HG03439 (cell line): Measurements from ENCODE around the gene ELL2.
"Not testable (repeated sequence)": the region's sequence is repeated elsewhere in the genome, so short reads cannot be mapped to it uniquely, and the experiment has no call there.

Experiments
- ATAC-seq: cut with Tn5 transposase; IDR thresholded peaks from one replicate; pipeline ENCODE4 v1.9.1; 2021; ENCODE audit warnings: mild to moderate bottlenecking, moderate library complexity; ENCODE audit not compliant: unreplicated experiment

The ELL2 gene

GRCh38 chr5:95841914-95842812 is 119.5 kb downstream of the ELL2 start:
- ATAC-seq = no peak

DNA sequence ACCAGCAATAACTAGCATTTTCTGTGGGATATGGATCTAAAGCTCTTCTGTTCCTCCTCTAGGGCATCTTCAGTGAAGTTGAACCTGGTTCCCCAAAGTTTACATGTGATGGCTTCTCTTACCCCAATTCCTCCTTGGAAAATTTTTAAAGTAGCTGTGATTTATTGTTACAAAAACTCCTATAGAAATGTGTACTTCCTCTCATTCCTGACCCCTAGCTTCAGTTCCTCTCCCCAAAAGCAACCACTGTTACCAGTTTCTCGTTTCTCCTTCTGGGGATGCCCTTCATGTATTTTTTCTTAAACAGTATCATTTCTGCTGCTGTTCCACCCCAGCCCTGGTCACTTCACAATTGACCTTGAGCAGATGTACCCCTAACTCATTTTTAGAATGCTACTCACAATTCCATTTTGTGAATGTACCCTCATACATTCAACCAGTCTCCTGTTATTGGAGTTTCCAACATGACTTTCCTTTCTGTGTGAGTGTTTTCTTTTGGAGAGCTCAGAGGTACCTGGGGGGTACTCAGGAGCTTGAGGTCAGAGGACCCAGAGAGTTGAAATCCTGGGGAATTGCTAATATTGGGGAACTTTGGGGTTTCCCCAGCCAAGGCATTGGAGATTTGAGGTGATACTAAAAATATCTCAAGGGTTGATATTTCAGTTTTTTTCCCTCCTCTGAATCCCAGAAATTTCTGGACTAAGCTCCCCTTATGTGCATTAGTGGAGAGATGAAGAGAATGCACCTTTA is 120.5 kb downstream of the ELL2 start:
- ATAC-seq = no peak

DNA sequence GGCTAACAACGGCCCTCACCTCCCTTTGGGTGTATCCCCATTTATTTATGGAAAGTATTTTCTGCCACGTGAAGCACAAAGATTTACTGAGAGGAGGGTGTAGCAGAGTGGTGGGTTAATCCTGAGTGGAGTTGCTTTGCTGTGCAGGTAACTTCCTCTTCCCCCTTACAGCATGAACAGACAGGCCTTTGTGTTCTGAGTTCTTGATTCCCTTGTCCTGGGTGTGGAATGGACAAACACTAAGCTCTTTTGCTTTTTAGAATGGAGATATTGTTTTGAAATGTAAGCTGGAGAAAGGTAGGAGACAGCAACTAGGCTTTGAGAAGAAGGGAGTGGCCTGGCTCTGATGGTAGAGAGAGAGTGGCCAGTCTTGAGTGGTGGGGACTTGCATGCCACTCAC is 122.0 kb downstream of the ELL2 start:
- ATAC-seq = no peak

GRCh38 chr5:95838556-95838955 is 123.1 kb downstream of the ELL2 start:
- no peak for ATAC-seq

DNA sequence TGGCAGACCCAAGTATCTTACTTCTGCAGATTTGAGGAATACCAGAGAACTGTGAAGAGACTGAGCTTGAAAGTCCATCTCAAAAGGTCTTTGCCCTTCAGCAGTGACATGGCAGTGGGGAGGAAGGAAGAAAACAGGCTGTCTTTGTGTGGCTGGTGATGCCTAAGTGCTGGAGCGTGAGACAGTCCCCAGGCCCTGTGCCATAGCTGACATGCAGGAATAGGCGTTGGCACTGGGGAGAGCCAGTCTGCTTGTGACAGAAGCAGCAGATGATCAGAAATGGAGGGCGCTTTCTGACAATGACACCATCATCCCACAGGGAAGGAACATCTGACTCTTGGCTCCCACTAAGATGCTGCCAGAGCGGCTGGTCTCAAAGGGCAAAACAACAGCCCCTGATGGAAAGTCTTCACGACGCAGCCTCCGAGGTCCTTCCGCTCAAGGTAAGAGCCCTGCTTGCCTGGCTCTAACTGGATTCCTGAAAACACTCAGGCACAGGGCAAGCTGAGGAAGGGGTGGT is 123.6 kb downstream of the ELL2 start:
- ATAC-seq = no peak

DNA sequence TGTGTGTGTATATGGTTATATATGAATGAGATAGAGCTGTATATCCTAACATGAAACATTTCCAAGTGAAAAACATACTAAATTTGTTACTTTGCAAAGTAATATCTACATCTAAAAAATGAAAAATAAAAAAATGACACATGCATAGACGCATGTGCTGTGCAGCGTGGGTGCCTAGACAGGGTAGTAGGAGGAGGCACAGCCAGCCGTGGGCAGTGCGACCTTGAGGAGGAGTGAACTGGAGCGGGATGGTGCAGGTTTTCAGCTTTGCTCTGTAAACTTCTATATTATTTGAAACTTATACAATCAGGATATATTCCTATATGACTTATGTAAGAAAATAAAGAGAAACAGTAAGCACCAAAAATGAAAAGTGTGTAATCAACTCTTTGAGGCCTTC is 124.2 kb downstream of the ELL2 start:
- ATAC-seq = no peak

- ATAC-seq = not testable (repeated sequence)
Observed at GRCh38 chr5:95836971-95837370, 124.7 kb downstream of the ELL2 start.

GRCh38 chr5:95836544-95836943 is 125.1 kb downstream of the ELL2 start:
- ATAC-seq = no peak

- ATAC-seq = no peak
Observed at GRCh38 chr5:95835682-95836385, 125.8 kb downstream of the ELL2 start.
